ENCODE data around the gene ZNF777. TPM values are rescaled to one million over a fixed set of nuclear protein-coding genes. Genes with fewer than 3 reads are reported as not detected.

The ZNF777 gene
- total RNA-seq, 1 experiment from 2014 or later: 17.4 TPM

DNA sequence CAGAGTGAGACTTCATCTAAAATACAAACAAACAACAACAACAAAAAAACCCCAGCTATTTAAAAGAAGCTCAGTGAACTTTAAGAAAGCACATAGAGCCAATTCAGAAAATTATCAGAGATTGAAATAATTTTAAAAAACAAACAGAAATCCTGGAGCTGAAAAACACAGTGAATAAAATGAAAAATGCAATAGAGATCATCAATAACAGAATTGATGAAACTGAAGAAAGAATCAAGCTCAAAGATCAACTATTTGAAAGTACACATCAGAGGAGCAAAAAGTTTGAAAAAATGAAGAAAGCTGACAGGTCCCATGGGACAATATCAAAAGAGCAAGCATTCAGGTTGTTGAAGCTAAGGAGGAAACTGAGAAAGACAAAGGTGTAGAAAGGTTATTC is 48.9 kb upstream of the ZNF777 start:
- ChIA-PET CTCF (no interaction called here), POLR2A (no interaction called here)
- Histone ChIP-seq H3K36me3 (ENCODE audit: control insufficient read depth, insufficient read depth, low read length) (no peaks in the 10 kb centered on the region), H3K27me3 (ENCODE audit: control insufficient read depth, insufficient read depth, low read length) (no peaks in the 10 kb centered on the region), H3K9me3 (ENCODE audit: control insufficient read depth, insufficient read depth, low read depth, low read length) (peaks cover 10% of the 10 kb centered on the region; the same call in 1 of the 2 replicates), H3K4me1 (ENCODE audit: control insufficient read depth, insufficient read depth, low read length) (no peaks in the 10 kb centered on the region), H3K27ac (ENCODE audit: low read length) (no peak overlapping the region), H3K4me3 (ENCODE audit: low read depth in 2 of 2, low read length in 2 of 2) (no peak overlapping the region)
- intact Hi-C loops (cut with micrococcal nuclease; ENCODE audit: unreplicated experiment) (no loop called here), in situ Hi-C loops (cut with HindIII; ENCODE audit: low pct_unique_long_range_greater_than_20kb, low sequenced_read_pairs) (no loop called here)
- no peak for TF ChIP-seq POLR2AphosphoS5 (IDR thresholded peaks at IDR 0.05; ENCODE audit: low read depth, low read length)
- TF ChIP-seq, protein P1, sequence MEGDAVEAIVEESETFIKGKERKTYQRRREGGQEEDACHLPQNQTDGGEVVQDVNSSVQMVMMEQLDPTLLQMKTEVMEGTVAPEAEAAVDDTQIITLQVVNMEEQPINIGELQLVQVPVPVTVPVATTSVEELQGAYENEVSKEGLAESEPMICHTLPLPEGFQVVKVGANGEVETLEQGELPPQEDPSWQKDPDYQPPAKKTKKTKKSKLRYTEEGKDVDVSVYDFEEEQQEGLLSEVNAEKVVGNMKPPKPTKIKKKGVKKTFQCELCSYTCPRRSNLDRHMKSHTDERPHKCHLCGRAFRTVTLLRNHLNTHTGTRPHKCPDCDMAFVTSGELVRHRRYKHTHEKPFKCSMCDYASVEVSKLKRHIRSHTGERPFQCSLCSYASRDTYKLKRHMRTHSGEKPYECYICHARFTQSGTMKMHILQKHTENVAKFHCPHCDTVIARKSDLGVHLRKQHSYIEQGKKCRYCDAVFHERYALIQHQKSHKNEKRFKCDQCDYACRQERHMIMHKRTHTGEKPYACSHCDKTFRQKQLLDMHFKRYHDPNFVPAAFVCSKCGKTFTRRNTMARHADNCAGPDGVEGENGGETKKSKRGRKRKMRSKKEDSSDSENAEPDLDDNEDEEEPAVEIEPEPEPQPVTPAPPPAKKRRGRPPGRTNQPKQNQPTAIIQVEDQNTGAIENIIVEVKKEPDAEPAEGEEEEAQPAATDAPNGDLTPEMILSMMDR (IDR thresholded peaks at IDR 0.05): no peak
- TF ChIP-seq, protein P2, sequence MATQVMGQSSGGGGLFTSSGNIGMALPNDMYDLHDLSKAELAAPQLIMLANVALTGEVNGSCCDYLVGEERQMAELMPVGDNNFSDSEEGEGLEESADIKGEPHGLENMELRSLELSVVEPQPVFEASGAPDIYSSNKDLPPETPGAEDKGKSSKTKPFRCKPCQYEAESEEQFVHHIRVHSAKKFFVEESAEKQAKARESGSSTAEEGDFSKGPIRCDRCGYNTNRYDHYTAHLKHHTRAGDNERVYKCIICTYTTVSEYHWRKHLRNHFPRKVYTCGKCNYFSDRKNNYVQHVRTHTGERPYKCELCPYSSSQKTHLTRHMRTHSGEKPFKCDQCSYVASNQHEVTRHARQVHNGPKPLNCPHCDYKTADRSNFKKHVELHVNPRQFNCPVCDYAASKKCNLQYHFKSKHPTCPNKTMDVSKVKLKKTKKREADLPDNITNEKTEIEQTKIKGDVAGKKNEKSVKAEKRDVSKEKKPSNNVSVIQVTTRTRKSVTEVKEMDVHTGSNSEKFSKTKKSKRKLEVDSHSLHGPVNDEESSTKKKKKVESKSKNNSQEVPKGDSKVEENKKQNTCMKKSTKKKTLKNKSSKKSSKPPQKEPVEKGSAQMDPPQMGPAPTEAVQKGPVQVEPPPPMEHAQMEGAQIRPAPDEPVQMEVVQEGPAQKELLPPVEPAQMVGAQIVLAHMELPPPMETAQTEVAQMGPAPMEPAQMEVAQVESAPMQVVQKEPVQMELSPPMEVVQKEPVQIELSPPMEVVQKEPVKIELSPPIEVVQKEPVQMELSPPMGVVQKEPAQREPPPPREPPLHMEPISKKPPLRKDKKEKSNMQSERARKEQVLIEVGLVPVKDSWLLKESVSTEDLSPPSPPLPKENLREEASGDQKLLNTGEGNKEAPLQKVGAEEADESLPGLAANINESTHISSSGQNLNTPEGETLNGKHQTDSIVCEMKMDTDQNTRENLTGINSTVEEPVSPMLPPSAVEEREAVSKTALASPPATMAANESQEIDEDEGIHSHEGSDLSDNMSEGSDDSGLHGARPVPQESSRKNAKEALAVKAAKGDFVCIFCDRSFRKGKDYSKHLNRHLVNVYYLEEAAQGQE (IDR thresholded peaks at IDR 0.05; ENCODE audit: insufficient read depth in 1 of 2, low read depth in 2 of 2, low read length in 1 of 2): no peak
- no peak for TF ChIP-seq TCF7L2 (IDR thresholded peaks at IDR 0.05; ENCODE audit: low read depth, low read length)
- TF ChIP-seq SIN3A (IDR thresholded peaks at IDR 0.05; ENCODE audit: borderline replicate concordance, insufficient read depth, low read depth, low read length): no peak
- no peak for DNase-seq (ENCODE audit: low read depth, low spot score)
- no peak for ATAC-seq
- no TSS peak for BruUV-seq (replicated peaks)

DNA sequence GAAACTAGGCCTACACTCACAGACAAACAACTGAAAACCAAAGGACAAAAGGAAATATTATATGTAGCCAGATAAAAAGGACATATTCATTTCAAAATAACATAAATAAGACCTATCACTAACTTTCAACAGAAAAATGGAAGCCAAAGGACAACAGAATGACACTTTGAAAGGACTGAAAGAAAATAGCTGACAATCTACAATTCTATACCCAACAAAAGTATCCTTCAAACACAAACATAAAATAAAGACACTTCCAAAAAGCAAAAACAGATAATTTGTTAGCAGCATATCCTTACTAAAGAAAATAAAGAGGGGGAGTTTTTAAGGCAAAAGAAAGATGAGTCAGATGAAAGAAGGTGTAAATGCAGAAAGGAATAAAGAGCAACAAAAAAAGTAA is 44.7 kb upstream of the ZNF777 start:
- in situ Hi-C loops (cut with HindIII; ENCODE audit: low pct_unique_long_range_greater_than_20kb, low sequenced_read_pairs) (no loop called here), intact Hi-C loops (cut with micrococcal nuclease; ENCODE audit: unreplicated experiment) (no loop called here)
- TF ChIP-seq POLR2AphosphoS5 (IDR thresholded peaks at IDR 0.05; ENCODE audit: low read depth, low read length) (no peak), TCF7L2 (IDR thresholded peaks at IDR 0.05; ENCODE audit: low read depth, low read length) (no peak), SIN3A (IDR thresholded peaks at IDR 0.05; ENCODE audit: borderline replicate concordance, insufficient read depth, low read depth, low read length) (no peak)
- TF ChIP-seq, protein P1 (IDR thresholded peaks at IDR 0.05): no peak
- TF ChIP-seq, protein P2 (IDR thresholded peaks at IDR 0.05; ENCODE audit: insufficient read depth in 1 of 2, low read depth in 2 of 2, low read length in 1 of 2): no peak
- Histone ChIP-seq H3K4me1 (ENCODE audit: control insufficient read depth, insufficient read depth, low read length) (no peaks in the 10 kb centered on the region), H3K4me3 (ENCODE audit: low read depth in 2 of 2, low read length in 2 of 2) (no peak overlapping the region), H3K9me3 (ENCODE audit: control insufficient read depth, insufficient read depth, low read depth, low read length) (peaks cover 10% of the 10 kb centered on the region; the same call in 1 of the 2 replicates), H3K36me3 (ENCODE audit: control insufficient read depth, insufficient read depth, low read length) (no peaks in the 10 kb centered on the region), H3K27ac (ENCODE audit: low read length) (no peak overlapping the region), H3K27me3 (ENCODE audit: control insufficient read depth, insufficient read depth, low read length) (no peaks in the 10 kb centered on the region)
- no peak for ATAC-seq
- DNase-seq (ENCODE audit: low read depth, low spot score): no peak
- CTCF ChIA-PET: no interaction called here
- BruUV-seq (replicated peaks): no TSS peak
- POLR2A ChIA-PET: no interaction called here

Data from Panc1 (cell line).